ENCODE data around the gene KLHL42. TPM values are rescaled to one million over a fixed set of nuclear protein-coding genes. Genes with fewer than 3 reads are reported as not detected.

Gene KLHL42
- total RNA-seq, 1 donor from 2014 or later = 77.3 TPM

DNA sequence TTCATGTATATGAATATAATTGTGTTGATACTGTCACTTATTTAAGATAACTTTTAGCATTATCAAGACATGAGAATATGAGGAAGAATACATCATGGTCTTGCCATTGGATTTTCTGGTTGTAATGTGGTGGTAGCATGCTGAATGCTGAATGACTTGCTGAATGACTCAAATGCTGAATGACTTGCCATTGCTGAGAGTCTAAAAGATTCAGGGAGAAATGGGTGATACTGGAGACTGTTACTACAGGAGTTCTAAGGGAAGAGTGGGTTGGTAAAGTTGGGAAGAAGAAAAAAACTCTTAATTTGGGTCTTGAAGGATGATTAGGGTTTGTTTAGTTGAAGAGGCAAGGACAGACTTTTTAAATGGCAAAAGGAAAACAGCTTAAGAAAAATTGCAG, 72.1 kb downstream of the KLHL42 start:
- no peak for DNase-seq (ENCODE audit: low spot score)

Other genes starting within 250 kb of the KLHL42 start
- gene REP15, start 83.8 kb upstream of the KLHL42 start, total RNA-seq (ENCODE audit: insufficient read depth, low replicate concordance) = 1.9 TPM
- gene MRPS35, start 69.4 kb upstream of the KLHL42 start, total RNA-seq (ENCODE audit: insufficient read depth, low replicate concordance) = 32.3 TPM
- 3.9 TPM for gene MANSC4, start within 50 bp of the KLHL42 start, total RNA-seq (ENCODE audit: insufficient read depth, low replicate concordance)
- 11.1 TPM for gene PTHLH, start 192.5 kb downstream of the KLHL42 start, total RNA-seq (ENCODE audit: insufficient read depth, low replicate concordance)

All from umbilical cord (tissue), 2 donors.